NCI-H82 treated with DMSO at 0.1 percent for 48 hours (cell line): ENCODE data around the gene PNMA8B.

Source experiments
- DNase-seq: peaks from one replicate; lab custom pipeline; 2025; ENCODE audit not compliant: unreplicated experiment; lab: John Stamatoyannopoulos, UW

Gene PNMA8B

DNA sequence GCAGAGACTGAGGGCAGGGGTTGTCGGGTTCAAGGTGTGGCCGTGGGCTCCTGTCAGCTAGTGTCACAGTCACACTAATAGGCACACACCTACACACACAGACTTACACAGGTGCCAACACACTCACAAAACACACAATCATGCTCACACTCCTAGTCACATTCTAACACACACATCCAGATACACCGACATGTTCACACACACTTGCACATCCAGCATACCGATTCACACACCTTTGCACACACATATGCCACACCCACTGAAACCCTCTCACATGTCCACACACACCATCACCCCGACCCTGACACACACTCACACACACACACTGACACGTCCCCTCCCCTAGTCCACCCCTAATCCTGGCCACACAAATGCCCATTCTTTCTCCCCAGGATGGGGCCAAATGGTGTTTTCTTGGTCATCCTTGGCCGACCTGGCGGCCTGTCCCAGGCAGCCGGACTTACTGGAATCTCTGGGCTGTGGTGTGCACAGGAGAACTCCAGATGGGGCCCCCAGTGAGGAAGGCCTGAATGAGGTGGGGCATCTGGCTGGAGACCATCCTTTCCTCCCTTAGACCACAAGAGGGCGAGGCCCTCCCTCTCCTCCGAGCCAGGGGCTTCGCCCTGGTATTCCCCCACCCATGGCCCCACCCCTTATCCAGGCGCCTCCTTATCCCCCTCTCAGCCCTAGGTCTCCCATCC, 19.1 kb upstream of the PNMA8B start:
- DNase-seq = no peak

DNA sequence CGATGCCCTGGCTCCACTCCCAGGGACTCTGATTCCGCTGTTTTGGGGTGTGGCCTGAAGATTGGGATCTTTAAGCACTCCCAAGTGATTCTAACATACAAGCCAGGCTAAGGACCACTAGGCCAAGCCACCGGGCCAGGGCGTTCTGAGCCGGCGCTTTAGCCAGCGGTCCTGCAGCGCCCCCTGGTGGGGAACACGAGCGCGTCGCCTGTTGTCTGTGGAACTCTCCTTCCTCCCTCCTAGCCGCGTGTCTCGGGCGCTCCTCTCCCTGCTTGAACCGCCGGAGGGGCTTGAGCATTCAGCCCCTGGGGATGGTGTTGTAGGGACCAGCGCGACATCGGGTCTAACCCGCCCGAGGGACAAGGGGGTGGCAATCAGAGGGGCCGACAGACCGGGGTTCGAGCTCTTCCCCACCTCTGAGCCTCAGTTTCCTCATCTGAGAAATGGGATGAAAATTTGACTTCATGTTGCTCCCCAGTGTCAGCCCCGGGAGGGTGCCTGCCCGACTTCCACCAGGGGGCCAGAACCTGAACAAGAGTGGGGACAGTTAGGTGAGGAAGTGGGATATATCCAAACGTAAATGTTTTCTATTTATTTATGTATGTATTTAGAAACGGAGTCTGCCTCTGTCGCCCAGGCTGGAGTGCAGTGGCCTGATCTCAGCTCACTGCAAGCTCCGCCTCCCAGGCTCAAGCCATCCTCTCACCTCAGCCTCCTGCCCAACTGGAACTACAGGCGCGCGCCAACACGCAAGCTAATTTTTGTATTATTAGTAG, 18.0 kb upstream of the PNMA8B start:
- peak; percentile 33 for DNase-seq

DNA sequence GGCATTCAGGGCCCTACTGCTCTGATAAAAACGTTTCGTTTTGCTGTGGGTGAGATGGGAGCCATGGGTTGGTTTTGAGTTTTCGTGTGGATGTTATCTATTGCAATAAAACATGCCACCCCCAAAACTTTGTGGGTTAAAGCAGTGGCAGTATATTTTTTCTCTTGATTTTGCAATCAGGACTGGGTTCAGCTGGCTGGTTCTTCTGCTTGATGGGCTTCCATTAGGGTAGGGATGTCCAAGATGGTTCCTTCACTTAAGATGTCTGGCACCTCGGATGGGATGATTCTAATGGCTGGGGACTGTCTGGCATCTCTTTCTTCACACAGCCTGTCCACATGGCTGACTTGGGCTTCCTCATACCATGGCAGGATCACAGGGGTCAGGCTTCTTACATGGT, 15.6 kb upstream of the PNMA8B start:
- no peak for DNase-seq

DNA sequence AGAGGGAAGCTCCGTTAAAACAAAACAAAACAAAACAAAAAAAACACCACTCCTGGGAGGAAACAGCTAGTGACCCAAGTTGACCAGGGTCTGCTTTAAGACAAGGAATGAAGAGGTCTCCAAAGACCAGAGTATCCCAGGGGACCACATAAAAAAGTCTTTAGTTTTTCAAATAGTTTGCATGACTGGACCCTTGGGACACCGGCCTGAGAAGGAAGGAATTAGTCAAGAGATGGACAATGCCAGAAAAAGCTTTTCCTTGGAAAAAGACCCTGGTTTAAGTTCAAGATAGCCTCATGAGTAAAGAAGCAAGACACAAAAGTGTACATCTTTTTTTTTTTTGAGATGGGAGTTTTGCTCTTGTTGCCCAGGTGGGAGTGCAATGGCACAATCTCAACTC, 12.5 kb upstream of the PNMA8B start:
- DNase-seq = no peak

DNA sequence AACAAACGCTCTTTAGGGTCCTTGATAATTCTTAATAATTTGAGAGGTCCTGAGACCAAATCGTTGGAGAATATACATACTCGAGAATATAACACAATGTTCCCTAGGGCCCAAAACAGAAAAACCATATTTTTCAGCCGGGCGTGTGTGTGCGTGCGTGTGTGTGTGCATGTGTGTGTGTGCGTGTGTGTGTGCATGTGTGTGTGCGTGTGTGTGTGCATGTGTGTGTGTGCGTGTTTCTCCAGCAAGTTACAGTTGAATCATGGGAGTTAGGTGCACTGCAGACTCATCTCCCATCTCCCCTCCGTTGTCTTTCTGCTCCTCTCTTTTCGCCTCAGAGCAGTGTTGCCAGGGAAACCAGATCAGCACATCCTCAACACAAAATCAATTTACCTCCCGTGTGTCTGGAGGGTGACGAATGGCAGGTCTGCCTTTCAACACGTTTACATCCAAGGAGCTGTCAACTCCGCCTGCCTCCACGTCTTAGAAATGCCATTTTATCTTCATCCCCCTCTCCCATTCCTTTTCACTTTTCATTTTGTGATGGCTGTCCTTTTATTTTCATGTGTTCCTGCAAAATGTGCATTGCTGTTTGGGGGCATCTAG, 8.3 kb upstream of the PNMA8B start:
- DNase-seq = no peak

DNA sequence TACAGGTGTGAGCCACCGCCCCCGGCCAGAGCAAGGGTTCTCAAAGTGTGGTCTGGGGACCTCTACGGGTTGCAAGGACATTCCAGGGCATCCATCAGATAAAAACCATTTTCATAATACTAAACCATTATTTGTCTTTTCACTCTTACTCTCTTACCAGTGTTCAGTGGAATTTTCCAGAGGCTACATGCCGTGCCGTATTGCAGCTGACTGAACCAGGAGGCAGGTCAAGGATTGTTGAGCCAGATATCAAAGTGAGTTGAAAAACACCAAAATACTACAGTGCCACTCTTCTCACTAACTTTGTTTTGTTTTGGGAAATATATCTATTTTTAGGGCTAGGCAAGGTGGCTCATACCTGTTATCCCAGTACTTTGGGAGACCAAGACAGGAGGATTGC, 7.2 kb upstream of the PNMA8B start:
- DNase-seq = no peak

DNA sequence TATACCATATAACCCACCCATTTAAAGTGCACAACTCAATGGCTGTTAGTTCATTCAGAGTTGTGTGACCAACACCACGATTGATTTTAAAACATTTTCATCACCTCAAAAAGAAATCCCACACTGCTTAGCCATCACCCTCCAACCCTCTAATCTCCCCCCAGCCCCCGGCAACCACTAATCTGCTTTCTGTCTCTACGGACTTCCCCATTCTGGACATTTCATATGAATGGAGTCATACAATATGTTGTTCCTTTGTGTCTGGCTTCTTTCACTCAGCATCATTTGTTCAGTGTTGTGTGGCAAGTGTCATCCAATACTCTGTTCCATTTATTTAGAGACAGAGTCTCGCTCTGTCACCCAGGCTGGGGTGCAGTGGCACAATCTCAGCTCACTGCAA, 4.0 kb upstream of the PNMA8B start:
- no peak for DNase-seq

DNA sequence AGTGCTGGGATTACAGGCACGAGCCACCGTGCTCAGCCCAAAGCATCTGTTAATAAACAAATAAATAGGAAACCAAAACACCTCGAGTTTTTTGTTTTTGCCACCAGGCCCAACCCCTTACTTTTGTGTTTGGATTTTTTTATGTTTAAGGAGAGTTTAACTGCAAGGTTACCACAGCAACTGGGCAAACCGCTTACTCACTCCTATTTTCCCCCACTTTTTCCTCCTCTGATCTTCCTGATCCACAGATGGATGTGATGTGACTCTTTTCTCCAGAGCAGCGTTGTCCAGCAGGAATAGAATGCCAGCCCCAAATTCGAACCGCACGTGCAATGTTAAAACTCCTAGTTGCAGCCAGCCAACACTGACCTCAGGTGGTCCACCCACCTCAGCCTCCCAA, 2.1 kb upstream of the PNMA8B start:
- DNase-seq = no peak

DNA sequence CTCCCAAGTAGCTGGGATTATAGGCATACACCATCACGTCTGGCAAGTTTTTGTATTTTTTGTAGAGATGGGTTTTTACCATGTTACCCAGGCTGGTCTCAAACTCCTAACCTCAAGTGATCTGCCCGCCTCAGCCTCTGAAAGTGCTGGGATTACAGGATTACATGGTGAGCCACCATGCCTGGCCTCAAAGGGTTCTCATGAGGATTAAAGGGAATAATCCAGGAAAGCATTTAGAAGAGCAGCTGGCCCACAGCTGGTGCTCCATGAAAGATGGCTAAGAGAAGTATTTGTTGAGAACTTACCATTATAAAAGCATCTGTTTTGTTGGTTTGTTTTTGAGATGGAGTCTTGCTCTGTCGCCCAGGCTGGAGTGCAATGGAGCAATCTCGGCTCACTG, 1.2 kb upstream of the PNMA8B start:
- peak; percentile 54 for DNase-seq

DNA sequence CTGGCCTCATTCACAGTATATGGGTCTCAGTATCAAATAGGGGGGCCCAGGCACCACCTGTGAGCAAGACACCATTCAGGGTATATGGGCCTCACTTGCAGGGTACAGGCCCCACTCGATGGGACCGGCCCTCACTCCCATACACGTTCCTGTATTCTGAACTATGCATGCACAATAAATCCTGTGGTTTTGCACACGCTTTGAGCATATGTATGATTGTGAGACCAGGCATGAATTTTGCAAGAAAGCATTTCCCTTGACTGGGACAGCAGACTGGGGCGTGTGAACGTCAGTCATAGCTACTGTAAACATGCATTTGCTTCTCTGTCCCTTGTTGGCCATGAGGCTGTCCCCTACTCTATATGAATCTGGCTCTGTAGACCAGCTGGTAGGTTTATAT, 637 bp upstream of the PNMA8B start:
- DNase-seq = no peak

DNA sequence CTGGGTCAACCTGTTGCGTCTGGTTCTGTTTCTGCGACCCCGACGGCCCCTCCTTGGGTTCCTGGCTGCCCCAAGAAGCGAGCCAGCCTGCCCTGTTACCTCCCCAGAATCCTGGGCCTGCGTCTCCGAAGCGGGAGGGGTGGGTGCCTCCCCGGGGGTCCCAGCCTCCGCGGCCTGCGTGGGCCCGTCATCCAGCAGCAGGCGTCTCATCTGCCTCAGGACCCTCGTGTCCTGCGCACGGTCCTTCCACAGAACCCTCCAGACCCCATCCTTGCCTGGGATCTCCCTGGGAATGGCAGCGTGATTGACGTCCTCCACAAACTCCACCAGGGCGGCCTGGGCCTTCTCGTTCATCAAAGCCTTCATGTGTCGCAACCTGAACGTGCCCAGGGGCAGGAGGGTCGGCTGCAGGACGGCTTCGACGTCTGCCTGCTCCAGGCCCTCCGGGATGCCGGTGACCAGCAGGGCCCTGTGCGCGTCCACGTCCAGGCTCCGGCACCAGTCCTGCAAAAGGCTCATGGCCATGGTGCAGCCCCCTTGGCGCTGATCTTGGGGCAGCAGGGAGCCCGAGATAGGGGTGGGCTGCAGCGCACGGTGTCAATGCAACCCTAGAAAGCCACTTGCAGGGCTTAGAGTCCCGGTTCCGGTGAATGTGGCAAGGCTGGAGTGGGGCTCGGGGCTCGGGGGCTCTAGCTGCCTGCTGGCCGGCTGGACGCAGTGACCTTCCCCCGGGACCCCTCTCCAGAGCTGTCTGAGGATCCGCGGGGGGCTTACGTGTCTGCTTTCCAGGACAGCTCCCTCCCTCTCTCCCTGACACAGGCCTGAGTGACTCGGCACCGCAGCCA, 504 bp downstream of the PNMA8B start:
- DNase-seq = no peak

DNA sequence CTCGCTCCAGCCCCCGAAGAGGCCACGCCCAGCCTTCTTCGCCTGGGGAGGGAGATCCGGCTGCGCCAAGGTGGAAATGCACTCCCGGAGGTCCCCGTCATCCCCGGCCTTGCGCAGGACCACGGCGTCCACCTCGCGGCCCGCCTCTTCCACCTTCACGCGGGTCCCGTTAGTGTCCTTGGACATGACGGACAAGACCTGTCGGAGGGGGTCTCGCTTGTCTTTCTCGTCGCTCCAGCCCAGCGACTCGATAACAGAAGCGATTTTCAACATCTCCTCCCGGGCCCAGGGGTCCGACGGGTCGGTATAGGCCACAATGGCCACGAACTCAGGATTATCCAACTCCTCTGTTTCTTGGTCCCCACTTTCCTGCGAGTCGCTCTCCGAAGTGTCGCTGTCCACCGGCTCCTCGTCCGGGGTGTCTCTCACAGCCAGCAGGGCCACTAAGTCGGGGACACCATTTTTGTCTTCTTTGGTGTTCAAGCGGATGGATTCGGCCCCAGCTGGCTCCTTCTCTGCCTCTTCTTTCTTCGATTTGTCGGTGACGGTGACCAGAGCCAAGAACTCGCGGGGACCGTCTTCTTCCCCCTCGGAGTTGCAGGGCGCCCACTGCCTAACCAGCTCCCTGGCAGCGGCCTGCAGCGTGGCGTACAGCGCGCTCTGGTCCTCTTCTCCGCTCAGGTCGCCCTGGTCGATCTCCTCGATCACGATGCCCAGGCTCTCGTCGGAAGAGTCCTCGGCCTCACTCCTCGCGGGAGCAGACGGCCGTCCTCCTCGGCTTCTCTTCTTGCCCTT, 1.3 kb downstream of the PNMA8B start:
- DNase-seq = no peak

DNA sequence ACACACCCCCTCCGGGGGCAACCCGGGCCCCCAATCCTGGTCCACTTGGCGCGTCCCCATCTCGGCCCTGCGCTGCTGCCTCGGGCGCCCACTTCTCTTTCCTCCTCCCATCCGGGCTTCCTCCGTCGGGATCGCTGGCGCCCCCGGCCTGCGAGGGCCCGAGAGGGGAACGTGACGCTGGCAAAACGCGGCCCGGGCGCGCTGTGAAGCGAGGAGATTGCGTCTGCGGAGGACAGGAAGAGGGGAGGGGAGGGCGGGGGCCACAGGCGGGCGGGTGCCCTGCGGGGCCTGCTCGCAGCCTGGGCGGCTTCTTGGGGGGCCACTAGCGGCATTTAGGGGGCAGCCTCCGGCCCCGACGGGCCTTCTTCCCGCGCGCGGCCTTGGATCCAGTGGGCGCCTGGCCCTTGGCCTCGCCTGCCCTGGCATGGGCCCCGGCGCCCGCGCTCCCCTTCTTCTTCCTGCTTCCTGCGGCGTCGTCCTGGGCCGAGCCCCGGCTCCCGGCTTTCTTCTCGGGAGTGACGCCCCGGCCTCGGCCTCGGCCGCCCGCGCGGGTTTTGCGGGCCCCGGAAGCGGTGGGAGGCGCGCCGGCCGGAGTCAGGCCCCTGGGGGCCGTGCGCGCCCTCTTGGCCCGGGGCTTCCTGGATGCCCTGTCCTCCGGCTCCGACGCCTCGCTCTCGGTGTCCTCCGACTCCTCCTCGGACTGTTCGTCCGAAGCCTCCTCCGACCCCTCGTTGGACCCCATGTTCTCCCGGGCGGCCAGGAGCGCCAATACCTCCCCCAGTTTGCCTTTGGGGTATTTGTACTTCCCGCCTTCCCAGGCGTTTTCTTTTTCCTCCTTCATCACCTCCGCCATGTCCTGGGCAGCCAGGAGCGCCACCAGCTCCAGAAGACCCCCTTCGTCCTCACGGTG, 2.2 kb downstream of the PNMA8B start:
- no peak for DNase-seq

DNA sequence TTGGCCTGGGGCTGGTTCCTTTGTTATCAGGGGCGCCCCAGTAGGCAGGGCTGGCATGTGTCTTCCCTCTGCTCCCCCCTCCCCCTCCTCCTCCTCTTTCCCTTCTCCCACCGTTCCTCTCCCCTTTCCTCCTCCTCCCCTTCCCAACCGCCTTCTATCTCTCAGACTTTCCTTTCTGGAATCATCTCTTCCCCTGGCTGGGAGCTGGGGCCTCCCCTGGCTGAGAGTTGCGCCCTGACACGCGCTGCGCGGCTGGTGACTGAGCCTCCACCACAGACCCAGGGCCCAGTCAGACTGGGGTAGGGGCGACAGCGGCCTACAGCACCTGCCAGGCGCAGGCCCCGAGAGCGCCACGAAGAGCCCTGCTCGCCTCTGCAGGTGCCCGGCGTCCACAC, 2.8 kb downstream of the PNMA8B start:
- no peak for DNase-seq

DNA sequence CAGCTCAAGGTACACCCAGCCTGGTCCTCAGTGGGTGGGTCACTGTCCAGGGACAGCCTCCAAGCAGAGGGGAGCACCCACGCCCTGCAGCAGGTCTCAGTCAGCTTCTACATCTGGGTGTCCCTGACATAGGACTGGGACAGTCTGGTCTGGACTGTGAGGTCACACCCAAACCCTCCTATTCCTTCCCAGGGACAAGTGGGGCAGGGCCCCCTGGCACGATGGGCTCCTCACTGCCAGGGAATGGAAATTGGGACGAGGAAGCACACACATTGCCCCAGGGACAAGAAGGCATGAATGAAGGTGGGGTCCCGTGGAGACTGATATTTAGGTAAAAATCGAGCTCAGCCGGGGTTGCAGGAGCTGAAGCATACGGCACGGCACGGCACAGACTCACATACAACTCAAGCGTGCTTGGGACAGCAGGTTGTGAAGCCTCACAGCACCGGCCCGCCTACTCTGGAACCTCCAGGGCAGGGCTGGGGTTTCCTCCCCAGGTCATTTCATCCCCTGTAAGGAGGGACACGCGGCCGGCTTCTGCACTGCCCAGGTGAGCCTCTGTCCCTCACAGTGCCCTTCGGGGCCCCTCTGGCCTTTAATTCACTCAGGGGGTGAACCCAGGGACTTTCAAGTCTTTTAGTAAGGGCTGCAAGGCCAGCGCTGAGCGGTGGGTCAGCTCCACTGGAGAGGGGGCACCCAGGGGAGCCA, 3.5 kb downstream of the PNMA8B start:
- no peak for DNase-seq

DNA sequence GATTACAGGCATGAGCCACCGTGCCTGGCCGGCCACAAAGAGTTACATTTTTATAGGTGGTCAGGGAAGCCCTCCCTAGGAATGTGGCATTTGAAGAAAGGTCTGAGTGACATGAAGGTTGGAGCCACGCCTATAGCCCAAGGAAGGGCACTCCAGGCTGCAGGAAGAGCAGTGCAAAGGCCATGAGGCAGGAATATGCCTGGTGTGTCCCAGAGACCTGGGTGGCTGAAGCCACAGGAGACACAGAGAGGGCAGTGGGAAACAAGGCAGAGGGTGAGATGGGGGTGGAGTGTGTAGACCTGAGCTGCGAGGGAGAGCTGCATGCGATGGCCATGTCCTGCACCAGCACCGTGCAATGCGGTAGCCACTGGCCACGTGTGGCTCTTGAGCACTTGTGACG, 4.9 kb downstream of the PNMA8B start:
- DNase-seq = no peak

DNA sequence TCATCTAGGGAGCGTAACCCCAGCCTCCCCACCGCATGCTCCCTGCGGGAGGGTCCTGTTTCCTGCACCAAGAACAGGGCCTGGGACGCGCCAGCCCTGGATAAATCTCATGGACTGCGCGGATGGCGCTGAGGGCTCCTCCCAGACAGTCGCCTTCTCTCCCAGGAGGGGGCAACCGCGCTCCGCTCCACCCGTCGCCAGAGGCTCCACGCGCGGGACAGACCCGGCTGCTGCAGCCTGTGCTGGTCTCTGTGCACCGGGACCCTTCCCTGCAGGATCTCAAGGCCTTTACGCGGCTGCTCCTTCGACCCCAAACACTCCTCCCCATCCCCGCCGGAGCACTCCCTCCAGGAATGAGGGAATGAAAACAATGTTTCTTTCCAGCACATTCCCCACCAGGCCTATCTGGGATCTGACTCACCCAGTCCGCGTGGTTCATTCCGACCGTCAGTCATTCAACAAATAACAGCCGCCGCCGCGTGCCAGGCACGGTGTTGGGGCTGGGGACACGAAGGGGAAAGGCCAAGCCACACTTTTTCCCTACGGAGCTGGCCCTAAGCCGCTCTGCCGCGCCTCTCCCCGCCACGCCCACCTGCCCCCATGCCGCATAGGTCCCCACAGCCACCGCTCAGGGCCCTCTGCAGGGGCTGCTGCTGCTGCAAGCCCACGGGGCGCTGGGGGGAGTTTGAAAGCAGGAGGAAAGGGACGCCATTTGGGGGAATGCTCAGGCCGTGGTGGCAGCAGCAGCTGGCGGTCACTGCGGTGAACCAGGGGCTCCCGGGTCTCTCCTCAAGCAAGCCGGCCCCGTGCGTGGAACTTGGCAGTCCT, 6.0 kb downstream of the PNMA8B start:
- no peak for DNase-seq

DNA sequence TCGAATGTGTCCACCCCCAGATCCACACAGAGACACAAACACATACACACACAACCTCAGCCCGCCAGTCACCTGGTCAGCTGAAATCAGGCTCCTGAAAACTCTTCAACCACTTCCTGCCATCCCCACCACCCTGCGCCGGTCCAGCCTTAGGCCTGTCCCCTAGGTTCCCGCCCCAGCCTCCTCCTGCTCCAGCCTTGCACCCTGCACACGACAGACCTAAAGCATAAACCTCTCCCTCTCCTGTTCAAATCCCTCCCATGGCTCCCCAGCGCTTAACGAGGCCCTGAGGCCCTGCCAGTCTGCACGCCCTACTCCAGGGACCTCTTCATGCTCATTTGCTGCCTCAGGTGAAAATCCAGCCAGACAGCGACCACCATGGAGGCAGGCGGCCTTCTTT, 7.1 kb downstream of the PNMA8B start:
- DNase-seq = no peak
